OCI-LY1 (cell line): Measurements from ENCODE around the gene ANAPC2.

ENCODE experiments used
- H2AFZ ChIP-seq: fragments of 200-600 bp; sonication (generic), shearing (Covaris generic); 2 replicates; pipeline ENCODE4 v1.6.0; 2014; ENCODE audit warnings: antibody characterized with exemption, mild to moderate bottlenecking, low read length
- H3F3A ChIP-seq: fragments of 200-600 bp; sonication (generic), shearing (Covaris generic); 2 replicates; pipeline ENCODE4 v1.6.0; 2014; ENCODE audit warnings: mild to moderate bottlenecking, antibody characterized with exemption, low read length, moderate library complexity; ENCODE audit not compliant: insufficient read depth
- H3K27ac ChIP-seq: fragments of 200-600 bp; sonication (generic); 2 replicates; pipeline ENCODE4 v1.5.1; 2014; ENCODE audit warnings: low read length, mixed run types, mild to moderate bottlenecking, low read depth; ENCODE audit not compliant: poor library complexity, severe bottlenecking
- H3K27me3 ChIP-seq: fragments of 200-600 bp; sonication (generic); 2 replicates; pipeline ENCODE4 v1.6.0; 2014; ENCODE audit warnings: antibody characterized with exemption, mild to moderate bottlenecking, low read length, moderate library complexity; ENCODE audit not compliant: insufficient read depth
- H3K36me3 ChIP-seq: fragments of 200-600 bp; sonication (generic); 2 replicates; pipeline ENCODE4 v1.6.1; 2014; ENCODE audit warnings: mild to moderate bottlenecking, antibody characterized with exemption, low read length, moderate library complexity, mixed read lengths; ENCODE audit not compliant: insufficient read depth
- H3K4me1 ChIP-seq: fragments of 200-600 bp; sonication (generic); 2 replicates; pipeline ENCODE4 v1.5.1; 2014; ENCODE audit warnings: mild to moderate bottlenecking, low read length, moderate library complexity; ENCODE audit not compliant: insufficient read depth, severe bottlenecking
- H3K4me2 ChIP-seq: fragments of 200-600 bp; sonication (generic), shearing (Covaris generic); 2 replicates; pipeline ENCODE4 v1.6.1; 2014; ENCODE audit warnings: low read length
- H3K4me3 ChIP-seq: fragments of 200-600 bp; sonication (generic); 2 replicates; pipeline ENCODE4 v1.5.1; 2014; ENCODE audit warnings: low read length, low read depth, mild to moderate bottlenecking, mixed read lengths; ENCODE audit not compliant: poor library complexity, severe bottlenecking
- H3K79me2 ChIP-seq: fragments of 200-600 bp; shearing (Covaris generic); 2 replicates; pipeline ENCODE4 v1.6.1; 2016; ENCODE audit warnings: mixed run types, low read length, mixed read lengths; ENCODE audit not compliant: insufficient read depth
- H3K9ac ChIP-seq: fragments of 200-600 bp; sonication (generic), shearing (Covaris generic); 2 replicates; pipeline ENCODE4 v1.6.1; 2014; ENCODE audit warnings: mild to moderate bottlenecking, low read length, mixed read lengths
- H3K9me2 ChIP-seq: fragments of 200-600 bp; sonication (generic), shearing (Covaris generic); 2 replicates; pipeline ENCODE4 v1.6.1; 2014; ENCODE audit warnings: low read depth, mild to moderate bottlenecking, low read length, mixed read lengths
- H3K9me3 ChIP-seq: fragments of 200-600 bp; shearing (Covaris generic); 2 replicates; pipeline ENCODE4 v1.6.1; 2014; ENCODE audit warnings: low read length, mixed read lengths
- H4K20me1 ChIP-seq: fragments of 200-600 bp; sonication (generic), shearing (Covaris generic); 2 replicates; pipeline ENCODE4 v1.6.0; 2016; ENCODE audit warnings: mild to moderate bottlenecking, low read length; ENCODE audit not compliant: insufficient read depth
- EZH2 ChIP-seq: fragments of 200-600 bp; sonication (generic), shearing (Covaris generic); IDR thresholded peaks from 2 replicates; pipeline ENCODE4 v1.8.0; 2017; ENCODE audit warnings: borderline replicate concordance, mixed run types, mild to moderate bottlenecking, antibody characterized with exemption, low read length, moderate library complexity, mixed read lengths
- TF ChIP-seq, protein P1 (sequence below): fragments of 200-600 bp; sonication (generic), shearing (Covaris generic); IDR thresholded peaks from 2 replicates; pipeline ENCODE4 v1.5.1; 2017; ENCODE audit warnings: mild to moderate bottlenecking, antibody characterized with exemption, low read length, moderate library complexity, mixed read lengths

Gene ANAPC2

DNA sequence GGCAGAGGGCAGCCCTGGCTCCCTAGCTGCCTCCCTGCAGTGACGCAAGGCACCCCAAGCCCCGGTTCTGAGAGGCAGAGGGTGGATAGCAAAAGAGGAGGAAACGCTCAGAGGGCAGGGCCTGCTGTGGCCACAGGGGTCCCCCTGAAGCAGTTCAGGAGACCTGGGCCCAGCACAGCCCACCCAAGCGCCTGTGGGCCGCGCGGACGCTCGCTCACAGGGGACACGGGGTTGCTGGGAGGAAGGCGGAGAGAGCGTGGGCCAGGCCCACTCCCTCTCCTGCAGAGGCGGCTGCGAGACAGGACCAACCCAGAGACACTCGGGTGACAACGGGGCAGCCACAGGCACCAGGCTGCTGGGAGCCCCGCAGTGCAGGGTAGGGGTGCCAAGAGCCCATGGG, 8.6 kb downstream of the ANAPC2 start:
- no peak overlapping the region for H2AFZ ChIP-seq

DNA sequence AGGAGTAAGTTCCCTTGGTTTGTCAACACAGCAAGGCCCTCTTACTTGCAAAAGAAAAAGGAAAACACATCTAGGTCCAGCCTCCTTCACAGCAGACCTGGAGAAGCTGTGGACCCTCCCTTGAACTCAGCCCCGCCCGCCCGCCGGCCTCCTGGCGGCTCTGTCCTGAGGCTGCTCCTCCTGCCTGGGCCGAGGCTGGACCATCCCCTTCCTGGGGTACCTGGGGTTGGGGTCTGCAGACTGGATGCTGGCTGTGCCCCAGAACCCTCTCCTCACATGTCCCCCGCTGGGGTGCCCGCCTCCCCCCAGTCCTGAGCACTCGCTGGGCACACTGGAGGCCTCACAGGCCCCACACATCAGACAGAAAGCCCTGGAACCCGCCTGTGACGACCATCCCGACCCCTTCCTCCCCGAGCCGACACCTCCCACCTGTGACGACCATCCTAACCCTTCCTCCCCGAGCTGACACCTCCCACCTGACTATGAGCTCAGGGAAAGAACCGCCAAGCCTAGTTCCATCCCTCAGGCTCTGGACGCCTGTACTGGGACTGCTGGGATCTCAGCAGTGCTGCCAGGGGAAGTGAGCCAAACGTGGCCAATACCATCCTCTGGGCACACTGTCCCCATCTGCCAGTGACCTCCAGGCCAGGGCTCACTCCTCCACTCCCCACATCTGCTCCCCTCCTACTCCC, 9.3 kb downstream of the ANAPC2 start:
- peaks cover 11% of the 10 kb centered on the region for H3K4me1 ChIP-seq
- H3K36me3 ChIP-seq = peaks cover 41% of the 10 kb centered on the region
- no peak overlapping the region for H3K9ac ChIP-seq
- peaks cover 4% of the 10 kb centered on the region; the same call in 1 of the 2 replicates for H3F3A ChIP-seq
- H3K4me2 ChIP-seq = no peak overlapping the region
- H3K27ac ChIP-seq = no peak overlapping the region
- TF ChIP-seq, protein P1, sequence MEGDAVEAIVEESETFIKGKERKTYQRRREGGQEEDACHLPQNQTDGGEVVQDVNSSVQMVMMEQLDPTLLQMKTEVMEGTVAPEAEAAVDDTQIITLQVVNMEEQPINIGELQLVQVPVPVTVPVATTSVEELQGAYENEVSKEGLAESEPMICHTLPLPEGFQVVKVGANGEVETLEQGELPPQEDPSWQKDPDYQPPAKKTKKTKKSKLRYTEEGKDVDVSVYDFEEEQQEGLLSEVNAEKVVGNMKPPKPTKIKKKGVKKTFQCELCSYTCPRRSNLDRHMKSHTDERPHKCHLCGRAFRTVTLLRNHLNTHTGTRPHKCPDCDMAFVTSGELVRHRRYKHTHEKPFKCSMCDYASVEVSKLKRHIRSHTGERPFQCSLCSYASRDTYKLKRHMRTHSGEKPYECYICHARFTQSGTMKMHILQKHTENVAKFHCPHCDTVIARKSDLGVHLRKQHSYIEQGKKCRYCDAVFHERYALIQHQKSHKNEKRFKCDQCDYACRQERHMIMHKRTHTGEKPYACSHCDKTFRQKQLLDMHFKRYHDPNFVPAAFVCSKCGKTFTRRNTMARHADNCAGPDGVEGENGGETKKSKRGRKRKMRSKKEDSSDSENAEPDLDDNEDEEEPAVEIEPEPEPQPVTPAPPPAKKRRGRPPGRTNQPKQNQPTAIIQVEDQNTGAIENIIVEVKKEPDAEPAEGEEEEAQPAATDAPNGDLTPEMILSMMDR = no peak
- TF ChIP-seq EZH2 = no peak
- H3K9me2 ChIP-seq = no peaks in the 10 kb centered on the region
- no peaks in the 10 kb centered on the region for H3K9me3 ChIP-seq
- H3K27me3 ChIP-seq = 0 out of 2 replicates have a peak, but pooled peaks cover 3% of the 10 kb centered on the region
- H2AFZ ChIP-seq = no peak overlapping the region
- H3K4me3 ChIP-seq = no peak overlapping the region
- no peaks in the 10 kb centered on the region for H3K79me2 ChIP-seq
- H4K20me1 ChIP-seq = no peaks in the 10 kb centered on the region

More for the DNA sequence above, 8.6 kb downstream of the ANAPC2 start:
- Histone ChIP-seq H3K4me2 (no peak overlapping the region), H3K4me1 (peaks cover 6% of the 10 kb centered on the region), H3K9ac (no peak overlapping the region), H3K4me3 (no peak overlapping the region), H3K36me3 (peaks cover 41% of the 10 kb centered on the region), H3F3A (peaks cover 4% of the 10 kb centered on the region; the same call in 1 of the 2 replicates), H3K9me3 (no peaks in the 10 kb centered on the region), H4K20me1 (no peaks in the 10 kb centered on the region), H3K27ac (no peak overlapping the region), H3K79me2 (no peaks in the 10 kb centered on the region), H3K27me3 (no peaks in the 10 kb centered on the region), H3K9me2 (no peaks in the 10 kb centered on the region)
- TF ChIP-seq, protein P1 = no peak
- no peak for TF ChIP-seq EZH2

DNA sequence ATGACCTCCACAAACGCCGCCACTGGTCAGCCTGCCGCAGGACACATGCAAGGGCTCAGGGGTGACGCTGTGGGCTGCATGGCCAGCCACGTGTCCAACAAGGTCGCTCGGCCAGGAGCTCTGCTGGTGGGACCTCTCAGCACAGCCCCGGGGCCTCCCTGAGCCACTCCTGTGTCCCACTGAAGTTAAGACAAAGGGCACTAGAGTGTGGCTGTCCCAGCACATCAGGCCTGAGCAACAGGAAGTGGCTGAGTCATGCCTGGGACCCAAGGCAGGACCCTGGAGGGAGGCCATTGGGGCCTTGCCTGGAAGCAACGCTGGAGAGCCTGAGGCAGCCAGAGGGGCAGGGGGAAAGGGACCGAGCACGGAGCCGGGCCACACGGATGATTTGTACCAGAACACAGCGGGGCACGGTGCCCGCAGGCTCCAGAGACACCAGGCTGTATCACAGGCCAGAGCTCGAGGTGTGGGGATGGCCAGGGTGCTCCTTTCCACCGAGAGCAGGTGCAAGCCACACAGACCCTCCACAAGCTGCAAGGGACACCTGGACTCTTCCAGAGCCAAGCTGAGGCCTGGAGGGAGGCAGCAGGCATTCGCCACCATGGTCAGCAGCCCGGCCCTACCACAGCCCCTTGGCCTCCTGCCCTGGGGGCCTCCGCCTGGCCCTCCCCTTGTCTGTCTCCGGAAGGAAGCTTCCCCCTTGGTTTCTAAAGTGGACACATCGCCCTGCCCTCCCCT, 10.0 kb downstream of the ANAPC2 start:
- Histone ChIP-seq H3K4me1 (peaks cover 11% of the 10 kb centered on the region), H3K27me3 (0 out of 2 replicates have a peak, but pooled peaks cover 3% of the 10 kb centered on the region), H3F3A (peaks cover 4% of the 10 kb centered on the region; the same call in 1 of the 2 replicates), H2AFZ (no peak overlapping the region), H3K9ac (no peak overlapping the region), H3K36me3 (peaks cover 34% of the 10 kb centered on the region), H3K4me2 (no peak overlapping the region), H3K27ac (no peak overlapping the region), H3K9me3 (no peaks in the 10 kb centered on the region), H3K9me2 (no peaks in the 10 kb centered on the region), H3K79me2 (no peaks in the 10 kb centered on the region), H4K20me1 (no peaks in the 10 kb centered on the region), H3K4me3 (no peak overlapping the region)
- TF ChIP-seq EZH2 = no peak
- TF ChIP-seq, protein P1 = no peak
